Myocyte (in vitro differentiated cells): Measurements from ENCODE around the gene TMA7. TPM values are rescaled to one million over a fixed set of nuclear protein-coding genes. Genes with fewer than 3 reads are reported as not detected.

Experiments used
- DNase-seq: peaks from one replicate; pipeline ENCODE4 v3.0.0-alpha.2; 2012; ENCODE audit warnings: low read depth
- total RNA-seq: library from RNA; depleted of rRNA; stranded (reverse); fragments of >200 nt; gene quantifications from 2 replicates; pipeline ENCODE4 v1.2.3, GENCODE V29; 2014

Gene TMA7
- total RNA-seq, 1 donor from 2014 or later, result 221 TPM

DNA sequence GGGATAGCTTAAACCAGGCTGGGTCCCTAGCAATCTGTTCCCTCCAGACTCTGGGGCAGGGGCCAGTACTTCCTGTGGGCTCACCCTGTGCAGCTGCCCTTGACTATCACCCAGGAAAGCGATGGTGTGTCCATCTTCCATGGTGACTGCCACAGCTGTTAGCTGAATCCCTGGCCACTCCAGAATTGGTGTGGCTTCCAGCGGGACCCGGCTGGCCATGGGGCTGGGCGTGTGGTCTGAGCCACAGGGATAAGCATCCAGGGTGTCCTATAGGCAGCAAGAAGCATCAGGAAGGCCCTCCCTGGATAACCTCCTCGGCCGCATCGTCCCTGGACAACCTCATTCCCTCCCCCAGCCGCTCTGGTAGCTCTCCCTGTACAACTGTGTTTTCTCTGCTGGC lies 17.4 kb upstream of the TMA7 start:
- DNase-seq, result peak; percentile 97

DNA sequence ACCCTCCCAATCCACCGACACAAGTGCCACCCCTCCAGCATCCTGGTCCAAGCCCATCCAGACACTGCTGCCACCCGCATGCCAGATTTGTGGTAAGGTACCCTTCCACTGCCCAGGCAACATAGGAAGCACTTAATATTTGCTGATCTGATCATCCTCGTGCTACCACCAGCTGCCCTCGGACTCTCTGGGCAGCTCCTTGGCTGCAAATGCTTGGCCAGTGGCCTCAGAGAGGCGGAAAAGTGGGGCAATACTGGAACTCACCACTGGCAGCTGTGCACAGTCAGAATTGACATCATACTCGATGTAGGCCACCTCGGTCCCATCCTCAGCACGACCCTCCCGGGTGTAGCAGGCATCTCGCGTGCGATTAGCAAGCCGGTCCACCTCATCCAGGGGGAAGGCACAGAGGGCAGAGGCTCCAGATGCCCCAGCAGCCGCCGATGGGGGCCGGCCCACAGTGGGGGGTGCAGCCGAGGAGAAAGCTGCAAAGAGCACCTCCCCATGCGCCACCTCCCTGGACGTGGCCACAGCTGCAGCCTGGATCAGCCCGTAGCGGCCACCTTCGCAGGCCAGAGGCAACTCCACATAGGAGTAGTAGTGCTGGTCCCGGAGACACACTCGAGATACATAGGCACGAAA lies 16.7 kb upstream of the TMA7 start:
- peak; percentile 78 for DNase-seq

DNA sequence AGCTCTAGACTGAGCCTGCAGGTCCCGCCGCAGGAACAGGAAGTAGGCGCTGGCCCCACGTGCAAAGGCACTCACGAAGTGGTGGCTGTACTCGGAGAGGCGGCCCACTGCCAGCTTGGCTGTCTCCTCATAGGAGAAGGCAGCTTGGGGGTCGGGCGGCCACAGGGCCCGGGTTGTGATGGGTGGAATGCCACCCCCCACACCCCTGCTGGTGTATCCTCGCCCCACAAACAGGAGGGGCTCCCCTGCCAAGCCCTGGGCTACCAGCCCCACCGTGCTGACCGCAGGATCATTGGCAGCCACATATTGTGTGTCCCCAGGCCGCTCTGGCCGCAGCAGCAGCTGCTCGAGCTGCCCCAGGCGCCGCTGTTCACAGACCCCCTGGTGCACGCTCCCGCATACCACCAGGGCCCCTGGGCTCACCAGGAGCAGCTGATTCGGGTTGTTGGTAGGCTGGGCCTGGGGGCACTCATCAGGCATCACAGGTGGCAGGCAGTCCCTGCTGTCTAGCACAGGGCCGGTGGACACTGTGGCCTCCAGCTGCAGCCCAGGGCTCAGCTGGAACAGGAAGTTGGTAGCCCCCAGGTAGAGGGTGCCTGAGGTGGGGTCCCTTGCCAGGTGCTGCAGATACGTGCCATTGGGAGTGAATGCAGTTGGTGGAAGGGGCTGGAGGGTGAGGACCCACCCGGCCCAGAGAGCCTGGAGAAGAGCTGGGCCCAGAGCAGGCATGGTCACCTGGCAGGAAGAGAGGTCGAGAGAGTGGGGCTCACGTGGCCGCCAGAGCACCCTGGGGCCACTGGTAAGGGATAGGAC lies 16.0 kb upstream of the TMA7 start:
- peak; percentile 78 for DNase-seq

DNA sequence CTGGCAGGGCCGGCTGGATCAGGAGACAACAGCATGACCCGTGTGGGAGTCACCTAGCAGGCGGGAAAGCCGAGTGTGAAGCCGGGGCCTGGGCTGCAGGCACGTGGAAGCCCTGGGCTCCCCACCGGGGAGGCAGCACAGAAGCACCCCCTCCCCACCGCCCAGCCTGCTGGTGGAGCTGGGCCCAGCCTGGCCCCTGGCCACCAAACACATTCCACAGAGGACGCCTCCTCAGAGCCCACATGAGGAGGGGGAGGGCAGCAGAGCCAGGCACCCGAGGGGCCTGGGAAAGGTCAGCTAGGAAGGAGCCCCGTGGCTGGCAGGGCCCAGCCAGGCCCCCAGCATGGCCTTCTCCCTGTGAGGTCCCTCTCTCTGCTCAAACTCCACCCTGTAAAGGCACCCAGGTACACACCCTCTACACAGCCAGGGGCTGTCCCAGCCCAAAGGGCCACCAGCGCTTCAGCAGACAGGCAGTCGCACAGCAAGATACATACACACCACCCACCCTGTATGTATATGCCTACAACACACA lies 14.7 kb upstream of the TMA7 start:
- no peak for DNase-seq

DNA sequence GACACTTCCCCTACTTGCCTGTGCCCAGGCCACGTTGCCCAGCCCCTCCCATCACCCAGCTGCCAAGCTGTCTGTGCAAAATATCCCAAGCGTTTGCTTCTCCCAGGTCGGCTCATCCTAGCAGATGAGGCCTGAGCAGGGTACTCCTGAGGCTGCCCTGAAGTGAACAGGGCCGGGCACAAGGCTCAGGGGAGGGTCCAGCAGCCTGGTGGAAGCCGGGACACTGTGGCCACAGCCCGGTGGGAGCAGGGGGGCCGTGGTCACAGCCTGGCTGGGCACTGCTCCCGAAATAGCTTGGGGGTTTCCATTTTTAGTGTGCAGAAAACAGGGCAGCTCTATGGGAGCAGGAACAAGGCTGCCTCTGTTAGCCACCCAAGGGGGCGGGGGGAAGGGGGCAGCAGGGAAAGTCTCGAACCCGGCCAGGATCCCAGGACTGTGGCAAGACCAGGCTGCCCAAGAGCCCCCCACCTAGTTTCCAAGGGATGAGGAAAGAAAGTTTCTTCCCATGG lies 13.6 kb upstream of the TMA7 start:
- DNase-seq, result peak; percentile 87

DNA sequence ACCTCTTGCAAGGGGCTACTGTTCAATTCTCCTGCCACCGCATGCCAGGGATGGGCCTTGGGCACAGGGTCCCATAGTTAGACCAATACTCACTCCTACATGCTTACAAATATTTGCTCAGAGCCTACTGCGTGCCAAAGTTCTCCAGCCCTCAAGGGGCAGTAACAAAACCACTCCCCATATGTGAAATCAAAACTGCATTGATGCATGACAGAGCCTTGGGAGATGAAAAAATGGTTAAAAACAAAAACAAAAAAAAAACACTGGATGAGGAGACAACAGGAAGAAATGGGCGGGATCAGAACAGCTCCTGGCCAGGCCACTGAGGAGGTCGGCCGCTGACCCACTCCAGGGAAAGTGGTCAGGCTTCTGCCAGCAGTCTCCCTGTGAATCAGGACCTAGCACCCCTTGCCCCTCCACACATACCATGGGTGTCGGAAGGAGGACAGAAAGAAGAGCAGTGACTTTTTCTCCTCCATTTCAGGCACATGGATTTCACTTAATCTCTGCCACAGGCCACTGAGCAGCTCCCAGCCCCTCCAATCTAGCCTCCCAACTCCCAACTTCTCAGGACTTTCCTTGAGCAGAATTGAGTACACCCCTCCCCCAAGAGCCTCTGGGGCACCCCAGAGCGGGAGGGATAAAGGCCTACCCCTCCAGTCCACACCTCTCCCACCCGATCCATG lies 13.0 kb upstream of the TMA7 start:
- peak; percentile 28 for DNase-seq

DNA sequence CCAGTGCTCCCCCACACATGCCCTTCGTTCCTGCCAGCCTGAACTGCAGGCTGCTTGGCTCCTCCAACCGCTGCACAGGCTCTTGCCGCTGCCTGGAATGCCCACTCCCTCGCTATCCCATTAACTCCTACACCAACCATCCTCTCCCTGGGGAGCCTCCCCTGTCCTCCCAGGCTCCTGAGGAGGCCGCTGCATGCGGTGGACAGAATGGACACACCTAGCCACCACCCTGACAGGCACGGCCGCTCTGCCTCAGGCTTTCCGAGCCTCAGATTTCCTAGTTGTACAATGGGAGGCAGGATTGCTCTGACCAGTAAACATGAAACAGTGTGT lies 12.5 kb upstream of the TMA7 start:
- DNase-seq, result peak; percentile 53

DNA sequence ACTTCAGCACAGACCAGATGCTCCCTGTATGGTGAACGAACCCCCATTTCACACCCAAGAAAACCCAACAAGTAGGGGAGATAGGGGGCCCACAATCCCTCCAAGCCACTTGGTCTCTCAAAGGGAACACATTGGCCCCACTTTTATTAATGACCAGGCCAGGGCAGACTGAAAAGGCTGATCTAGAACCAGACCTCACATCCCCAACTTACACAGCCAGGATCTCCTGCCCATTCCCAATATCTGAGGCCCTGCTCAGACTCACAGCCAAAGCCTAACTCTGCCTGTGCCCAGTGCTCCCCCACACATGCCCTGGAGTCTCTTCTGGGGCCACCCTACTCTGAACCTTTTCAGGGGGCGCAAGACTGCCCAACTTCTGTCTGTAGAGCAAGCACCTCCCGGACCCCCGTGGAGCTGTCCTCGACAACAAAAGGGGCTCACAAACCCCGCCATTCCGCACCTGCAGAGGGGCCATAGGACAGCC lies 11.9 kb upstream of the TMA7 start:
- DNase-seq, result no peak

DNA sequence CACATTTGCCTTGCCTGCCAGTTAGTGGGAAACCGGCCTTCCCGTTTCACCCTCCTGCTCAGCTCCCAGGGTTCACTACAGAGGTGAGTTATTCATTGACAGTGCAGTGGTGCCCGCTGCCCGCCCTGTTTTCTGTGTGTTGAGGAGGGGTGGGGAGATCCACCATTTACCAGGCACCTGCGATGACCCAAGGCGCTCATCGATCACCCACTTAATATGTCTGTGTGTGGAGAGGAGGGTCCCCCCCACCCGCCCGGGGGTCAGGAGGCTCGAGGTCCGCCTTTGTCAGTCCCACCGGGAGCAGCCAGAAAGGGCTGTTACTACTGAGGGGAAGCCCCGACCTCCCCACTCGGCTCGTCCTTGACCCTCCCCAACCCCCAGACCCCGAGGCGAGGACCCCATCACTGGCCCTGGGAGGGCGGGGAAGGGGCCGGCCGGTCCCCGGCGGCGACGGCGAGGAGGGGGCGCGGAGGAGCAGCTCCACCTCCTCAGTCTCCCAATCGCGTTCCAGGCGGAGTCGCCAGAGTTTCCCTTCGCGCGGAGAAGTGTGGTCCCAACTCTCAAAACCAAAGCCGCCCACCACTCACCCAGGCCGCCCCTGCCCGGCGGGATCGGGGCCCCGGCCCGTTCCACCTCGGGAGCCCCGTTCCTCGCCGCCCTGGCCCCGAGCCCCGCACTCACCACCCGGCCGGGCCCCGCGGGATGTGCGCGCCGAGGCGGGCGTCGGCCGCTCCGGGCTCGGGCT lies 11.3 kb upstream of the TMA7 start:
- peak; percentile 61 for DNase-seq

DNA sequence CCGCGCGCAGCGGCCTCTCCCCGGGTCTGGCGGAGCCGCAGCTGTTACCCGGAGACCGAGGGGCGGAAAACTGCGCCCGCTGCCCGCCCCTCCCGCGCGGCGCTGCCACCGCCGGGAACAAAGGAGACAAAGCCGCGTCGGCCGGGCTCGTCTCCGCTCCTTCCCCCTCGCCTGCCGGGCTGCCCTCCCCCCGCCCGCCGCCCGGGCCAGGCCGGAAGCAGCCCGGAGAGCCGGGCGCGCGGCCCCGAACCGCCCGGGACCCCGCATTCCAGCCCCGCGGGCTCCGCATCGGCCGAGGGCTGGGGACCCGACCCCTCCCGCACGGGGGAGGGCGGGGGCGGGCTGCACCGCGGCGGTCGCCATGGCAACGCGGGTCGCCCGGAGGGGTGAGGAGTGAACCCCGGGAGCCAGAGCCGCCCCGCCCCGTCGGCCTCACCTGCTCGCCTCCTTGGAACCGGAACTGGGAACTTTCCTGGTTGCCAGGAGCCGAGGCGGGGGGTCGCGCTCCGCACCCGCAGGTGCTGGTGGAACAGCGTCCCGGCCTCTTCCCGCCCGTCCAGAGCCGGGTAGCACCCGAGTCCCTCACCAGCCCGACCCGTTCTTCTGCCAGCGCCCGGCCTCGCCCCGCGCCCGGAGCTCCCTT lies 10.6 kb upstream of the TMA7 start:
- DNase-seq, result peak; percentile 69

DNA sequence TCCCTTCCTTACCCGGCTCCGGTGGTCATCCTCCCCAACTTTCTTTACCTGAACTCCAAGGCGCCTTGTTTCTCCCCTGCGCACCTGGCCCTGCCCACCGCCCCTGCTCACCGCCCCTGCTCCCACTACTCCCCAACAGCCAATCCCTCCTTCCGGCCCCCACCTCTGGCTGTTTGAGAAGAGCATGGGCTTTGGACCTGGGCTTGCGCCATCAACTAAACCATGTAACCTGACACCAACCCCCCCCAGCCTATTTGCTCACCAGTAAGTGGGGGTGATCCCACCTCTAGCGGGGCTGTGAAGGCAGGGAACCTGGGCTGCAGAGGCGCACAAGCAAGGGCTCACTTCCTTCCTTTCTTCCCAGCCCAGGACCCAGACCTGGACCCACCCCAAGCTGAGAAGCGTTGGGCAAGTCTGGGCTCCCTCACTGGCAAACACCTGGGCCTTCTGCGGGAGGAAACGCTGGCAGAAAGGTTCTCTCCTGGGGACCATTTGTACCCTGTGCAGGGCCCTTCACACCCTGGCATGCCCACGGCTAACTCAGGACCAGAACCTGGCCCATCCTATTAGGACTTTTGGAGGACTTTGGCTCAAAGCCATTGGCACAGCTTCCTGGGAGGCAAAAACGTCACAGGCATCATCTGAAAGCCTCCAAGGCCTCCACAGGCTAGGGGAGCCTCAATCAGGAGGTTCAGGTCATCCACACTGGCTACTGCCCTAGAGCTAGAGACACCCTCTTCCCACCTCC lies 9.9 kb upstream of the TMA7 start, which contains the start of gene PLXNB1:
PLXNB1 (minus strand) TSS at position 127 of the 748 bp plus-strand sequence. CDS start 5,475 bp downstream, outside the sequence.
- peak; percentile 26 for DNase-seq

DNA sequence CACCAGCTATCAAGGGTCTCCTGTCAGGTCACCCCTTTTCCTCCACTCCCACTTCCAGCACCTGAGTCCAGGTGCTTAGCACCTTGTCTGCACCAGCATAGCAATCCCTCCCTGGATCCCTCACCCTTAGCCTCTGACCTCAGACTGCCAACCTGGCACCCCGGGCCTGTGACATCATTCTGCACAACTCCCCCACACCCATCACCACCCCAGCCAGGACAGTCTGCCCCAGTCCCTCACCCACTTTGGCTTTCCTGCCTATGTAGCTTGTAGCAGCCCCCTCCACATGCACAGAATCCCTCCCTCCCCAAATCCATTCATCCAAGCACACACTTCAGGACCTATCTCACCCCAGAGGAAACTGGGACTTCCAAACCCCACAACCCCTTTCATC lies 9.4 kb upstream of the TMA7 start:
- DNase-seq, result no peak

DNA sequence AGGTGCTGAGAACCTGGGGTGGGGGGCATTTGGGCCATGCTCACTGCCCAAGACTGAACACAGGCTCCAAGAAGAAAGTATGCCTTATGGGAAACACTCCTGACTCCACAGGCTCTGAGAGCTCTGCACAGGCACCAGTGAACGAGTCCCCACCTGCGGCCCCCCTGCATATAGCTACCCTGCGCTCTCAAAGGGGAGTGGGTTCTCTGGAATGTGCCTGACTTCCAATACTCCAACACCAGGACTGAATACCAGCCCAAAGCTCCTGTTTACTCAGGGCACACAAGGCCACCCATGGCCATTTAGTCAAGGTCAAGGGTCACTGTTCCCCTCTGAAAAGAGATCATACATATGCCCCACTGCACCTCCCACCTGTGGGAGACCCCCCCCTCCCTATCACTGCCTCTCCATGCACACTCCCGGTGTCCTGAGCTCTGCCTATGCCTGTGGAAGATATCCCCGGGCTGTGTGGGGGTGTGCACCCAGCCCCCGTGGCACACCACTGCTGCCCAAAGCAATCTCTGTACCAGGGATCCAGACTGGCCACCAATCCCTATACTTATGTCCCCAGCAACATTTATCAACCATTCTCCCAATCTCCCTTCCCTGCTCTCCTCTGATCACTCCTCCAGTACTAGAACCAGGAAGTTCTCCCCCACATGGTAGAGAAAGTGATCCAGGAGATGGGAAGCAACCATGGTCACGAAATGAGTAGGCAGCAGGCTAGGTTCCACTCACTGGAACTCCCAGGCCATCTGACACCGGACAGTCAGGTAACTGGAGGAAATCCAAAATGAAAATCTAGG lies 8.6 kb upstream of the TMA7 start:
- no peak for DNase-seq

DNA sequence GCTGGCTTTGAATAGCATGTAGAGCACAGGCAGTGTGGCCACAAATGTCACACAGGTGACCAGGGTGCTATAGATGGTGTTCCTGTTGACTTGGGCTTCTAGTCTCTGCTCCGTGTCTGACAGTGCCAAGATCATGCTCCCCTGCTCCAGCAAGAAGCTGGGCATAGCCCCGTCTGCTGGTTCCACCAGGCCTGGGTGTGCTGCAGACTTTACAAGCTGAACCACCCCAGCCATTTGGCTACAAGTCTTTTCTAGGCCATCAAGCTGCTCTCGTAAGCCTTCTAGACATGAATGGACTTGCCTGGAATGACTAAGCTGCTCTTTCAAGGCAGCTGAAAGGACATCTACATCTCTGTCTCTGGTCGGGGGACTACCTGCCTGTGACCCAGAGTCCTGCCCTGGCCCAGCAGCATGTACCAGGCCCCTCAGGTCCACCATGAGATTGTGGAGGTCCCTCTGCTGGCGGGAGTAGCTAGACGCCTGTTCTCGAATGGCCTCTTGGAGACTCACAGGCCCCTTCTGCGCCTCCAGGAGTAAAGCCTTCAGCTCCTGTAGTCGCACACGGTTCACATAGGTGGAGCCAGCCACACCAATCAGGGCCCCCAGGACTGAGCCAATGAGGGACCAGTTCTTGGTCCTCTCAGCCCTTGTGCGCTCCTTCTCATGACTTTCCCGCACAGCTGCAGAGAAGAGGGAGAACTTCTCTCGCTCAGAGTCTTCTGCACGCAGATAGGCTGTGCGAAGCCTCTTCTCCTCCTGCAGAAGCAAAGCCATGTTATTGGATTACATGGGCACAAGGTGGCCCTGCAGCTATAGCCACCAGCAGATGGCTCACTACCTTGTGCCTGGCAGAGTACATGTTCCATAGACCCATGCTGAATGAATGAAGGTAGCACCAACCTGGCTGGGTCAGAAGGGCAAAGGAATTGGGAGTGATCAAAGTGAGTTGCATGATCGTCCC lies 7.4 kb upstream of the TMA7 start:
- peak; percentile 26 for DNase-seq

DNA sequence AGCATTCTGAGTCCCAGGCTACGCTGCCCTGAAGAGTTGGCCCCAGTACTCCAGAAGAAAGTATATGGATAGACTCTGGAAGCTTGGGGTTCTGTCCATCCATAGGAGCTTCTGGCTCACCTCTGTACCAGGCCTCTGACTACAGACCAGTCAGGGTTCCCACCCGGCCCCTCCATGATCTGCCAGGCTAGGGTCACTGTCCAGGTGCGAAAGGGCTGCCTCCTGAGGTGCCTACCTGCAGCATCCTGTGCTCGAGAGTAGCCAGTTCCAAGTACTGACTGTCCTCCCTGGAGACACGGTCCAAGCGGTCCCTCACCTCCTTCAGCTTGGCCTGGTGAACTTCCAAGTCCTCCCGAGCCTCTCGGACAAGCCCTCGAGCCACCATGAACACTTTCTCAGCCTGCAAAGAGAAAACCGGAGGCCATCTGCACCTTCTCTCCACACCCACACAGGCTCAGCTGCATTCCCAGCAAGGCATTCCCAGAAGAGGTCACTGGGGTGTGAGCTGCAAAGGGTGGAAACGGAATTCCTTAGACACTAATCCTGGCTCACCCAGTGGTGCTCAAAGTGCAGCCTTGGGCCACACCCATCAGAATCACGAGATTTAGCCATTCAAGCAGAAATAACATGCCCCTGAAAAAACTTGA lies 6.5 kb upstream of the TMA7 start:
- DNase-seq, result peak; percentile 86

DNA sequence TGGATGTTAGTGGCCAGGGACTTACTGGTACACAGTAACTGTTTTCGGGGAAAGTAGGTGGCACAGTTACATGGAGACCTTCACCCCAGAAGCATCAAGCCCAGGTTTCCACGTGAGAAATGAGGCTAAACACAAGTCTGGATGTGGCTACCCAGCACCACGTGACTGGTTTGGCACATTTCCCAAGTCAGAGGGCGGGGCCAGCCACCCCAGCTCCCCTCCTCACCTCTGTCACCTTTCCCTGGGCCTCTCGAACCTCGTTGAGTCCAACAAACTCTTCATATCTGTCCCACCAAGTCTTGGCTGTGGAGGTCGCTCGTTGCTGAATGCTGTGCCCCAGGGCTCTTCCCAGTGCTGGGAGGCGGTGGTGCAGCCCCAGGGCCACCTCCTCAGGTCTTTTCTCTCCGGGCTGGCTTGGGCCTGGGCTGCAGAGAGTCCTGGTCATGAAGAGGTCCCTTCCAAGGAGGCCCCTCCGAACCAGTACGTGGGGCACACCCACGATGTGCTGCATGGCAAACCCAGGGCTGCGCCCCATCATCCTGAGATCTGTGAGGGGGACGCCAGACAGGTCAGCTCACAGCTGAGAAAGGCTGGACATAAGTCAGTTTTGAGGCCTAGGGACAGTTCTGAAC lies 5.3 kb upstream of the TMA7 start:
- no peak for DNase-seq

DNA sequence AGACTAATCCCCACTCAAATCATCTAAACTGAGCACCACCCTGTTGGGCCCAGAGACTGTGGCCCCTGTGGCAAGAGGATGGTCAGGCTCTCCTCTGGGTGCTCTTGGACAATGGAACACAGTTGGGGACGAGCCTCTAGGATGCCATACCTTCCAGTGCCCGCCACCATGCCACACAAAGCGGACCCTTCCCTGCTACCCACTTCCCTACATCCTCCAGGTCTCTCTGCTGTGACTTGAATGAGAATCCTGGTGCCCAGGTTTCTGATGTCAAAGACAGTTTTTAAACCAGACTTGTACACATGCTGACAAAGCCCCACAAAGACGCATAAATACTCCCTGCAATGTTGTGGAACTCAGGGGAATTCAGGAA lies 4.8 kb upstream of the TMA7 start:
- no peak for DNase-seq
